ENCODE measurements around the gene NPAS3.

DNA sequence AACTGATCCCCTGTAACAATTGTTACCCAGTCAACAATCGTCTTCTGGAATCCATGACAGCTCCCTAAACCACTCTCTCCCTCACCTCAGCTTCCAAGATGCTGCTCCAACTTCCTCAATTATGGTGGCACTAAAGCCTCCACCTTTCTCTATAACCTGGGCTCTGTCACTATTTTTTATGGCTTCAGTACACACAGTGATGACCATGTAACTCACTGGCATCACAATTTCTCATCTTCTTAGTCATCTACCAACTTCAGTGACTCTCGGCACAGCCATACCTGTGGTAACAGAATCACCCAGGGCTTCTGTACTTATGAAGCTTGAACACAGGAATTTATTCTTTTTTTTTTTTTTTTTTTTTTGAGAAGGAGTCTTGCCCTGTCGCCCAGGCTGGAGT, 32.0 kb upstream of the NPAS3 start:
- TF ChIP-seq, protein P1, sequence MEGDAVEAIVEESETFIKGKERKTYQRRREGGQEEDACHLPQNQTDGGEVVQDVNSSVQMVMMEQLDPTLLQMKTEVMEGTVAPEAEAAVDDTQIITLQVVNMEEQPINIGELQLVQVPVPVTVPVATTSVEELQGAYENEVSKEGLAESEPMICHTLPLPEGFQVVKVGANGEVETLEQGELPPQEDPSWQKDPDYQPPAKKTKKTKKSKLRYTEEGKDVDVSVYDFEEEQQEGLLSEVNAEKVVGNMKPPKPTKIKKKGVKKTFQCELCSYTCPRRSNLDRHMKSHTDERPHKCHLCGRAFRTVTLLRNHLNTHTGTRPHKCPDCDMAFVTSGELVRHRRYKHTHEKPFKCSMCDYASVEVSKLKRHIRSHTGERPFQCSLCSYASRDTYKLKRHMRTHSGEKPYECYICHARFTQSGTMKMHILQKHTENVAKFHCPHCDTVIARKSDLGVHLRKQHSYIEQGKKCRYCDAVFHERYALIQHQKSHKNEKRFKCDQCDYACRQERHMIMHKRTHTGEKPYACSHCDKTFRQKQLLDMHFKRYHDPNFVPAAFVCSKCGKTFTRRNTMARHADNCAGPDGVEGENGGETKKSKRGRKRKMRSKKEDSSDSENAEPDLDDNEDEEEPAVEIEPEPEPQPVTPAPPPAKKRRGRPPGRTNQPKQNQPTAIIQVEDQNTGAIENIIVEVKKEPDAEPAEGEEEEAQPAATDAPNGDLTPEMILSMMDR (conservative IDR thresholded peaks at IDR 0.05; ENCODE audit: low read depth, low read length), result no peak
- no peak for TF ChIP-seq EZH2 (IDR thresholded peaks at IDR 0.05; ENCODE audit: low read length, unreplicated experiment)
- no peak for TF ChIP-seq EZH2phosphoT487 (IDR thresholded peaks at IDR 0.05; ENCODE audit: borderline replicate concordance, low read length)

Data from PC-3 (cell line).